D721Med (cell line): ENCODE measurements around the gene MOCS2.

ENCODE experiments used
- DNase-seq: peaks from one replicate; pipeline ENCODE4 v3.0.0; 2011; ENCODE audit warnings: low spot score; ENCODE audit not compliant: insufficient read length
- FAIRE-seq: peaks from 2 replicates; lab custom pipeline; 2011; peaks lifted over from hg19 to GRCh38; lab: Jason Lieb, UNC
- CTCF ChIP-seq: IDR thresholded peaks from 2 replicates; pipeline ENCODE4 v1.5.1; 2012; ENCODE audit warnings: mild to moderate bottlenecking, control low read depth; ENCODE audit not compliant: insufficient read depth; ENCODE audit errors: missing control alignments

MOCS2 gene

GRCh38 chr5:53109443-53110127 is at the start of gene MOCS2:
TSS of gene MOCS2 (minus strand) at chr5:53109757. CDS start at chr5:53107174, 2,583 bp downstream.
- FAIRE-seq (no peak), DNase-seq (peak; percentile 71)
- no peak for TF ChIP-seq CTCF

- no peak for TF ChIP-seq CTCF
- FAIRE-seq (no peak), DNase-seq (no peak)
Observed at GRCh38 chr5:53151713-53152458, 42.3 kb upstream of the MOCS2 start.

GRCh38 chr5:53133020-53133419 is 23.5 kb upstream of the MOCS2 start:
- no peak for TF ChIP-seq CTCF
- no peak for FAIRE-seq
- no peak for DNase-seq

GRCh38 chr5:53130266-53130665 is 20.7 kb upstream of the MOCS2 start:
- TF ChIP-seq CTCF: no peak
- DNase-seq: no peak
- no peak for FAIRE-seq

- DNase-seq: no peak
- TF ChIP-seq CTCF: no peak
- no peak for FAIRE-seq
Observed at GRCh38 chr5:53128481-53128880, 18.9 kb upstream of the MOCS2 start.

- DNase-seq: no peak
- no peak for TF ChIP-seq CTCF
- FAIRE-seq: no peak
Observed at GRCh38 chr5:53127107-53127506, 17.6 kb upstream of the MOCS2 start.

- DNase-seq (no peak), FAIRE-seq (no peak)
- no peak for TF ChIP-seq CTCF
Observed at GRCh38 chr5:53126521-53126920, 17.0 kb upstream of the MOCS2 start.
